Transverse colon (tissue), 4 donors: ENCODE data around the gene ZNF521. TPM values are rescaled to one million over a fixed set of nuclear protein-coding genes. Genes with fewer than 3 reads are reported as not detected.
A peak's percentile ranks its signal among the peaks of the same experiment; 100 is the strongest.

Experiments used
- DNase-seq: peaks from one replicate; pipeline ENCODE4 v3.0.0-alpha.2; 2019
- H3K27ac ChIP-seq, 4 donors: fragments of 200-600 bp; sonication (generic); 2 replicates each; pipeline ENCODE4 v1.5.1; 2016 to 2018; ENCODE audit warnings: inconsistent platforms in 4 of 4
- H3K27me3 ChIP-seq: fragments of 200-600 bp; sonication (generic); 2 replicates; pipeline ENCODE4 v1.5.1; 2017; ENCODE audit warnings: inconsistent platforms
- H3K36me3 ChIP-seq, 4 donors: fragments of 200-600 bp; sonication (generic); 2 replicates each; pipeline ENCODE4 v1.5.1; 2017 to 2019; ENCODE audit warnings: inconsistent platforms in 4 of 4
- H3K4me1 ChIP-seq, 4 donors: fragments of 200-600 bp; sonication (generic); 2 replicates each; pipeline ENCODE4 v1.5.1; 2017 to 2020; ENCODE audit warnings: inconsistent platforms in 4 of 4
- H3K4me3 ChIP-seq, 4 donors: fragments of 200-600 bp; sonication (generic); 1 replicate in 1 of 4; 2 replicates in 3 of 4; pipeline versions ENCODE4 v1.5.1 to v1.6.1; 2017 to 2019; ENCODE audit warnings: inconsistent platforms in 4 of 4
- H3K9me3 ChIP-seq, 2 donors: fragments of 200-600 bp; sonication (generic); 2 replicates each; pipeline ENCODE4 v1.5.1; 2017 to 2019; ENCODE audit warnings: inconsistent platforms in 2 of 2
- EP300 ChIP-seq: sonication (generic); formaldehyde crosslinking; IDR thresholded peaks from one replicate; pipeline ENCODE4 v1.6.1; 2017; ENCODE audit warnings: antibody characterized with exemption, low read depth
- POLR2A ChIP-seq: fragments of 450-650 bp; IDR thresholded peaks from one replicate; pipeline ENCODE4 v1.6.1; 2016; ENCODE audit warnings: antibody characterized with exemption, mild to moderate bottlenecking, moderate library complexity
- POLR2AphosphoS5 ChIP-seq, 3 donors: sonication (generic); formaldehyde crosslinking; IDR thresholded peaks; one replicate each; pipeline ENCODE4 v1.6.1; 2016; ENCODE audit warnings: antibody characterized with exemption in 3 of 3
- WGBS, 2 donors: methylation state at CpG; one replicate each; pipeline ENCODE4 v1.1.5; 2018; ENCODE audit warnings: low coverage in 1 of 2; 5-methylcytosine and 5-hydroxymethylcytosine counted together
- in situ Hi-C, 4 donors: fragments of 200-750 bp; cut with MboI; loops; one replicate each; pipeline versions ENCODE4 v1.15.0 to v1.15.1; 2017; ENCODE audit warnings: low sequenced_read_pairs in 3 of 4, low pct_ligation_motif_present in 1 of 4, low pct_unique_long_range_greater_than_20kb in 1 of 4
- intact Hi-C: fragments of 100-400 bp; cut with DNase I; formaldehyde crosslinking; loops from one replicate; pipeline ENCODE4 v1.15.1; 2023; ENCODE audit warnings: low total_unique reads
- total RNA-seq, 4 donors: library from RNA; depleted of rRNA; stranded (reverse); fragments of >200 nt; gene quantifications; one replicate each; pipeline ENCODE4 v1.1.0, GENCODE V29; 2016
- TF ChIP-seq, protein P1 (sequence below), 5 experiments: fragments of 200-600 bp in 3 of 5; fragments of 450-650 bp in 2 of 5; sonication (generic) in 3 of 5; IDR thresholded peaks; 1 replicate in 2 of 5; 2 replicates in 3 of 5; pipeline ENCODE4 v1.5.1; 2016 to 2017; ENCODE audit warnings: antibody characterized with exemption in 5 of 5, inconsistent platforms in 3 of 5, mild to moderate bottlenecking in 2 of 5, moderate library complexity in 1 of 5

The ZNF521 gene
- total RNA-seq, 4 donors from 2014 or later: 6.4 to 29.5 (median 9.0) TPM

DNA sequence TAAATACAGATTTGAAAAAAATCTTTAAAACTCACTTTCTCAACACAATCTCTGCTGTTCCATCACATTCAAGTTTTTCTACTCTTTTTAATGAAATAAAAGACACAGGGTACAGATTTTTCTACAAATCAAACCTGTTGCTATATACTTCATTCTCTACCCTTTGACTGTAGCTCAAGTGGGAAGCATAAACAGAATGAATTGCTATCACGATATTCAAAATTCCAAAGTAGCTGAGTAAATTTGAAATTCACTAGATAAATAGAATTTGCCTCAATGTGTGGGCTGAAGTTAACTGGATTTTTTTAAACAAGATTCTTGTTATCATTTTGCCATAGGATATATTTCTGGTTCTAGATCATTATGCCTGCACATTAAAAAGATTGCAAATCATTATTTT, 185.9 kb downstream of the ZNF521 start:
- no peaks in the 10 kb centered on the region for H3K36me3 ChIP-seq
- no peaks in the 10 kb centered on the region for H3K27me3 ChIP-seq
- no peak for TF ChIP-seq EP300
- H3K9me3 ChIP-seq: no peaks in the 10 kb centered on the region
- WGBS, 2 donors: 75 to 88% methylated on average over 1 of the region's 1 CpG
- H3K27ac ChIP-seq: no peak overlapping the region
- no peak for DNase-seq
- no peak overlapping the region for H3K4me3 ChIP-seq
- intact Hi-C loops: no loop called here
- in situ Hi-C loops: no loop called here
- H3K4me1 ChIP-seq: peaks cover 0 to 7% (median 0%) of the 10 kb centered on the region in 4 donors

DNA sequence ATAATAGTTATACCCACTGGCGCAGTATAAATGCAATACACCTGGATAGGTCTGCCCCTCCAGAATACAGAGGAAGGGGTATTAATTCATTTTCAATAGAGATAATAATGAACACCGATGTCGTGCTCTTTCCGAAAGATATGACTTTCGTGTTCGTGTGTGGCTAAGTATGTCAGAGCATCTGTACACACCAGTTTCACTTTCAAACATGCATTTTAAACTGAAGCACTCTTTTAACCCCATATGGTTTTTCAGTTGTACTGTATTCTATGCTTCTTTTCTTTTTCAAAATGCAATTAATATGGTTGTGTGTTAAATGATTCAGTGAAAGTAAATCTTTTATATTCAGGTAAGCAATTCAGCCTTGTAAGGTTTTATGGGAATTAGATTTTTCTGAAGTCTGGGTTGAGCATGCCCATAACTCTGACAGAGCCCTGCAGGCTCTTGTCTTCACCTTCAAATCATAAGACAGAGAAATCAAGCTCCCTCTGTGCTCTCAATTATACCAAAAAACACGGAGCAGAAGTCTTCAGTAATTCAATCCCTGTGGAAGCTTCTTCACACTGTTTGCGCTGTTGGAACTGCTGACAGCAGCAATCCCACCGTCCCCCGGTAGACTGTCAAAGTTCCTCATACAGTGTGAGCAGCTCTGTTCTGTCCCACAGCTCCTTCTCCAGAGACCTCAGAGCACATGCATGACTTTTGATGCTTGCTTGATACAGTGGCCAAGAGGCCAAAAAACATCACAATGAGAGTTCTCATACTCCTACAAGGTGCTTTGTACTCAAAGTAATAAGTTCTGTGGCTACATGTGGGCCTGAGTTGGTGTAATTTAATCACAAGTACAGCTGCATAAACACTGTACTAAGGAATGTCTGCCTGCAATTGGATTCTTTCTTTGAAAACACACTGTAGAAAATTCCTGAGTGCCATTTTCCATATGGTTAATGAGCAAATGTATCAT, 186.8 kb downstream of the ZNF521 start:
- in situ Hi-C loops (no loop called here), intact Hi-C loops (no loop called here)
- no peaks in the 10 kb centered on the region for H3K27me3 ChIP-seq
- H3K27ac ChIP-seq: peak overlapping the region in 1 of 4 donors; percentile 7
- no peaks in the 10 kb centered on the region for H3K9me3 ChIP-seq
- H3K4me3 ChIP-seq: peak overlapping the region in 2 of 4 donors; percentile 12 to 22
- TF ChIP-seq POLR2AphosphoS5 (IDR thresholded peaks at IDR 0.05) (no peak), EP300 (no peak), POLR2A (no peak)
- TF ChIP-seq, protein P1, sequence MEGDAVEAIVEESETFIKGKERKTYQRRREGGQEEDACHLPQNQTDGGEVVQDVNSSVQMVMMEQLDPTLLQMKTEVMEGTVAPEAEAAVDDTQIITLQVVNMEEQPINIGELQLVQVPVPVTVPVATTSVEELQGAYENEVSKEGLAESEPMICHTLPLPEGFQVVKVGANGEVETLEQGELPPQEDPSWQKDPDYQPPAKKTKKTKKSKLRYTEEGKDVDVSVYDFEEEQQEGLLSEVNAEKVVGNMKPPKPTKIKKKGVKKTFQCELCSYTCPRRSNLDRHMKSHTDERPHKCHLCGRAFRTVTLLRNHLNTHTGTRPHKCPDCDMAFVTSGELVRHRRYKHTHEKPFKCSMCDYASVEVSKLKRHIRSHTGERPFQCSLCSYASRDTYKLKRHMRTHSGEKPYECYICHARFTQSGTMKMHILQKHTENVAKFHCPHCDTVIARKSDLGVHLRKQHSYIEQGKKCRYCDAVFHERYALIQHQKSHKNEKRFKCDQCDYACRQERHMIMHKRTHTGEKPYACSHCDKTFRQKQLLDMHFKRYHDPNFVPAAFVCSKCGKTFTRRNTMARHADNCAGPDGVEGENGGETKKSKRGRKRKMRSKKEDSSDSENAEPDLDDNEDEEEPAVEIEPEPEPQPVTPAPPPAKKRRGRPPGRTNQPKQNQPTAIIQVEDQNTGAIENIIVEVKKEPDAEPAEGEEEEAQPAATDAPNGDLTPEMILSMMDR (IDR thresholded peaks at IDR 0.05): no peak
- WGBS, 2 donors: 13 to 36% methylated on average over 7 to 10 of the region's 10 CpGs
- H3K36me3 ChIP-seq: no peaks in the 10 kb centered on the region
- H3K4me1 ChIP-seq: peaks cover 0 to 7% (median 0%) of the 10 kb centered on the region in 4 donors
- no peak for DNase-seq

DNA sequence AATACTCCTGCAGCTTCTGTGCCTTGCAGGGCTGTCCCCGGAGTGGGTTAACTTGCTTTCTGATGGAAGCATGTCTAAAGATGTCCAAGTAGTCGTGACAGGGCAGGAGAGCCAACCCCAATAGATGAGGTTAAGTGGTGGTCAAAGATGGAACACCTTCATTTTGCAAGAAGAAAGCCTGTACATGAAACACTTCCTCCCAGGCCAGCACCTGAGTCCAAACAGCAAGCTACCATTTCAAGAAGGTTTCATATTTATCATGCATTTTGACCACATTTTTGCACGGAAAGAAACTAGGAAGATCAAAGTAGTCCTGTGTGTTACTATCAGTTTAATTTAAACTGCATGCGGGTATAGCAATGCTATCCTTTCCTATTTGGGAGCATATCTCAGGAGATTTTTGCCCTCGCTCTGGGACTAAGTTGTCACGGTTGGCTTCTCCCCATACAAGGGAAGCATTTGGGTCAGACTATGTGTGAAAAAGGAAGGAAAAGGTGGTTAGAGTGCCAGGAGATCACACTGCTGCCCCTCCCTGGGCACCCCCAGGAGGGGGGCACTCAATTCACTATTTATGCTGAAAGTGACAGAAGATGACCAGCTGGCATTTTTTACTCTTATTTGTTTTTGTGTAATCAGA, 187.6 kb downstream of the ZNF521 start:
- Histone ChIP-seq H3K9me3 (no peaks in the 10 kb centered on the region), H3K36me3 (no peaks in the 10 kb centered on the region), H3K4me1 (peaks cover 0 to 7% (median 0%) of the 10 kb centered on the region in 4 donors), H3K4me3 (peak overlapping the region in 2 of 4 donors; percentile 12 to 22), H3K27ac (peak overlapping the region in 1 of 4 donors; percentile 7), H3K27me3 (no peaks in the 10 kb centered on the region)
- in situ Hi-C loops (no loop called here), intact Hi-C loops (no loop called here)
- WGBS, 2 donors: 54 to 70% methylated on average over 3 to 6 of the region's 6 CpGs
- no peak for DNase-seq
- TF ChIP-seq, protein P1 (IDR thresholded peaks at IDR 0.05): no peak
- TF ChIP-seq POLR2AphosphoS5 (IDR thresholded peaks at IDR 0.05) (no peak), EP300 (no peak), POLR2A (no peak)

DNA sequence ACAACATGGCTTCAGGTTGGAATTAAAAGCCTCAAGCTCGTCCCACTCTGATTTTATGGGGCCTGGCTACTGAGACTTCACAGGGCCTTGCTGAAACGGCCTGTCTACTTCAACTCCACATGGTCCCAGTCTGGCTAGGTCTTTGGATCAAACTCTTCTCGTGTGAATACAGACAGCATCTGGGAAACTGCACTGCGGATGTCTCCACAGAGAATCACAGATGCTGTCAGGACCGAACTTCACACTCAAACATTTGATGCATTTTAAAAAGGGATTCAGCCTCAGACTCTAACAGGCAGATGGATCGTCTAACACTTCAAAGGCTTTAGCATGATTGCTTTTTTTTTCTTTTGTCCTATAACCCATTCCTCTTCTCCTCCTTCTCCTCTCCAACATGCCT, 198.5 kb downstream of the ZNF521 start:
- no peak for DNase-seq
- in situ Hi-C loops: no loop called here

More for the DNA sequence above, 198.5 kb downstream of the ZNF521 start:
- WGBS, 2 donors: 79% methylated on average over 6 of the region's 6 CpGs; no CpG with 5 or more reads in 1 of the 2 donors
- no peaks in the 10 kb centered on the region for H3K27me3 ChIP-seq
- H3K4me1 ChIP-seq: no peaks in the 10 kb centered on the region
- no peak for TF ChIP-seq POLR2AphosphoS5 (IDR thresholded peaks at IDR 0.05)
- TF ChIP-seq, protein P1 (IDR thresholded peaks at IDR 0.05): no peak
- TF ChIP-seq EP300: no peak
- no peak for TF ChIP-seq POLR2A
- no peaks in the 10 kb centered on the region for H3K9me3 ChIP-seq
- H3K4me3 ChIP-seq: no peak overlapping the region
- no peaks in the 10 kb centered on the region for H3K36me3 ChIP-seq
- no peak overlapping the region for H3K27ac ChIP-seq
- intact Hi-C loops: no loop called here
